K562 (cell line): ENCODE measurements around the gene MMEL1. TPM values are rescaled to one million over a fixed set of nuclear protein-coding genes. Genes with fewer than 3 reads are reported as not detected.

Source experiments
- CXXC5 ChIP-seq: fragments of 250-450 bp; sonication (Bioruptor Pico); IDR thresholded peaks from 2 replicates; pipeline ENCODE4 v1.8.0; 2022; ENCODE audit warnings: inconsistent platforms, mild to moderate bottlenecking, moderate library complexity
- ETV1 ChIP-seq: fragments of 450-650 bp; conservative IDR thresholded peaks from 2 replicates; pipeline ENCODE4 v1.6.1; 2016; ENCODE audit warnings: missing genetic modification characterization, control low read depth, low read depth, missing compliant biosample characterization
- JUND ChIP-seq, 2 experiments: IDR thresholded peaks; 2 replicates in 1 of 2; 3 replicates in 1 of 2; pipeline ENCODE4 v1.6.1; 2011; ENCODE audit warnings: borderline replicate concordance in 2 of 2, low read depth in 2 of 2, low read length in 2 of 2, improper control_type of control experiment in 1 of 2, missing biosample characterization in 1 of 2, missing genetic modification characterization in 1 of 2, missing genetic modification reagents in 1 of 2
- KDM1A ChIP-seq, 2 experiments: fragments of 450-650 bp; IDR thresholded peaks; 2 replicates each; pipeline ENCODE4 v1.6.1; 2016; ENCODE audit warnings: mild to moderate bottlenecking in 2 of 2
- L3MBTL2 ChIP-seq: fragments of 450-650 bp; IDR thresholded peaks from 2 replicates; pipeline ENCODE4 v1.6.1; 2016; ENCODE audit warnings: mild to moderate bottlenecking, moderate library complexity
- NR4A1 ChIP-seq, 2 experiments: fragments of 250-450 bp in 1 of 2; fragments of 450-650 bp in 1 of 2; sonication (Bioruptor Pico) in 1 of 2; IDR thresholded peaks; 2 replicates each; pipeline versions ENCODE4 v1.4.0 to v1.6.1; 2016 to 2020; ENCODE audit warnings: mild to moderate bottlenecking in 2 of 2, missing compliant biosample characterization in 1 of 2, missing genetic modification characterization in 1 of 2, moderate library complexity in 1 of 2
- RAD51 ChIP-seq: fragments of 450-650 bp; IDR thresholded peaks from 2 replicates; pipeline ENCODE4 v1.7.1; 2016; ENCODE audit warnings: low read depth, mild to moderate bottlenecking, borderline replicate concordance
- SMAD4 ChIP-seq: fragments of 250-450 bp; sonication (Bioruptor Pico); conservative IDR thresholded peaks from 2 replicates; pipeline ENCODE4 v1.8.0; 2021; ENCODE audit warnings: inconsistent platforms, mild to moderate bottlenecking, moderate library complexity
- TAL1 ChIP-seq: fragments of 450-650 bp; IDR thresholded peaks from 2 replicates; pipeline ENCODE4 v1.6.1; 2016; ENCODE audit warnings: mild to moderate bottlenecking
- TARDBP ChIP-seq: fragments of 450-650 bp; IDR thresholded peaks from 2 replicates; pipeline ENCODE4 v1.6.1; 2016
- TOE1 ChIP-seq, 2 experiments: fragments of 450-650 bp in 1 of 2; sonication (generic) in 1 of 2; formaldehyde crosslinking in 1 of 2; IDR thresholded peaks; 2 replicates each; pipeline versions ENCODE4 v1.7.1 to v1.8.0; 2016 to 2022; ENCODE audit warnings: borderline replicate concordance in 2 of 2, mild to moderate bottlenecking in 2 of 2, antibody characterized with exemption in 1 of 2, inconsistent platforms in 1 of 2, low read depth in 1 of 2, missing genetic modification reagents in 1 of 2, moderate library complexity in 1 of 2
- UBTF ChIP-seq, 2 experiments: IDR thresholded peaks; 2 replicates each; pipeline ENCODE4 v1.6.1; 2012; ENCODE audit warnings: improper control_type of control experiment in 2 of 2, low read depth in 2 of 2, low read length in 2 of 2, borderline replicate concordance in 1 of 2
- ZFX ChIP-seq: sonication (generic); formaldehyde crosslinking; IDR thresholded peaks from 2 replicates; pipeline ENCODE4 v1.8.0; 2022; ENCODE audit warnings: mild to moderate bottlenecking, missing genetic modification reagents, moderate library complexity
- ZNF165 ChIP-seq: fragments of 250-450 bp; sonication (Bioruptor Pico); IDR thresholded peaks from 2 replicates; pipeline ENCODE4 v1.4.0; 2020; ENCODE audit warnings: borderline replicate concordance
- ZNF699 ChIP-seq: fragments of 250-450 bp; sonication (Bioruptor Pico); IDR thresholded peaks from 2 replicates; pipeline ENCODE4 v1.8.0; 2021; ENCODE audit warnings: mild to moderate bottlenecking, moderate library complexity; ENCODE audit not compliant: insufficient replicate concordance
- ZNF707 ChIP-seq: fragments of 250-450 bp; sonication (Bioruptor Pico); conservative IDR thresholded peaks from 2 replicates; pipeline ENCODE4 v1.8.0; 2022; ENCODE audit warnings: inconsistent platforms, mild to moderate bottlenecking, moderate library complexity
- polyA plus RNA-seq, 8 experiments: library from polyadenylated mRNA; depleted of rRNA in 4 of 8; stranded (reverse) in 5 of 8; unstranded in 3 of 8; fragments of >200 nt; fragmentation: Nextera tagmentation in 2 of 8; fragmentation: Illumina TruSeq in 1 of 8; extraction: Ambion mirVana in 2 of 8; extraction: Trizol in 1 of 8; gene quantifications; 2 replicates each; pipeline versions ENCODE4 v1.2.1 to v1.2.3, GENCODE V29; 2011 to 2014; ENCODE audit warnings: inconsistent platforms in 1 of 8, missing spikeins in 1 of 8
- total RNA-seq, 7 experiments: library from RNA; depleted of rRNA in 6 of 7; stranded (reverse); fragments of >200 nt in 6 of 7; fragmentation: Illumina TruSeq in 2 of 7; extraction: Trizol in 2 of 7; gene quantifications; 2 replicates each; pipeline versions ENCODE4 v1.2.1 to v1.2.3, GENCODE V29; 2011 to 2021; ENCODE audit warnings: low replicate concordance in 1 of 7
- TF ChIP-seq, protein P1 (sequence below): fragments of 450-650 bp; IDR thresholded peaks from 2 replicates; pipeline ENCODE4 v1.6.1; 2017; ENCODE audit warnings: antibody characterized with exemption, mild to moderate bottlenecking
- TF ChIP-seq, protein P2 (sequence below): IDR thresholded peaks from 2 replicates; pipeline ENCODE4 v1.6.1; 2014; ENCODE audit warnings: antibody characterized with exemption

The MMEL1 gene
- total and polyA plus RNA-seq, 9 of the 15 experiments (the other 6 are each of a cell fraction or from before 2014, with no cell fraction given): not detected

DNA sequence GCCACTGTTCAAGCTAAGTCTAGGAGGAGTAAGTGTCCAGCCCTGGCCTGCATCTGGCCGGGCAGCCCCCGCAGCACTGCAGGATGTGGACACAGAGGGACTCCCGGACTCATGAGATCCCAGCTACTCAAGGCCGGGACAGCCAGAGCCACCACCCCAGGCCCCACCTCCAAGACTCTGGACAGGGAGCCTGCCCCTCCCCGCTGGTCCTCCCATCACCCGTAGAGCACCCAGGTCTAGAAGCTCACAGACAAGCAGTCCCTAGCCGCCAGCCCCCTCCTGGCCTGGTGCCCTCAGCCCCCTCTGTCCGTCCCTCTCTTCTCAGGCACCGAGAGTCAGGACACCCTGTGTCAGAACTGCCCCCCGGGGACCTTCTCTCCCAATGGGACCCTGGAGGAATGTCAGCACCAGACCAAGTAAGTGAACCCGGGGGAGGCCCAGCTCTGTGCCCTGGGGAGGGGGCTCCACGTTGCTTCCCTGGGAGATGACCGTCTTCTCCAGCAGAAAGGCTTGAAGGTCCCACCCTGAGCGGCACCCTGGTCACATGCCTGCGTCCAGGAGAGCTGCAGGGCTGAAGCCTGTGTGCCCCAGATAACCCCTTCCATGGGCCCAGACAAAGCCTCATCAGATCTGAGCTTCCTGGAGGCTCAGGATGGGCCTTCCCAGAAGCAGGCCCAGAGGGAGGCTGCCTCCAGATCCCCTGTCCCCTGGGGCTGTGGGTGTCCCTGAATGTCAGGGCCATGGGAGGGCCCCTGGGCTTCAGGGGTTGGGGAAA, 72.3 kb downstream of the MMEL1 start (continued):
- no peak for TF ChIP-seq KDM1A (IDR thresholded peaks at IDR 0.05)
- no peak for TF ChIP-seq ZNF699 (CRISPR knock-in tag)
- TF ChIP-seq NR4A1 (CRISPR knock-in tag; IDR thresholded peaks at IDR 0.05): no peak
- TF ChIP-seq NR4A1 (tag; IDR thresholded peaks at IDR 0.05): peak; percentile 59; the same call in 1 of the 2 replicates
- no peak for TF ChIP-seq JUND (IDR thresholded peaks at IDR 0.05; ENCODE audit: borderline replicate concordance, low read depth, low read length)
- no peak for TF ChIP-seq JUND (tag; IDR thresholded peaks at IDR 0.05; ENCODE audit: borderline replicate concordance, low read depth, low read length)
- peak; percentile 58; the same call in 1 of the 2 replicates for TF ChIP-seq SMAD4 (CRISPR knock-in tag)
- TF ChIP-seq UBTF (IDR thresholded peaks at IDR 0.05; ENCODE audit: borderline replicate concordance in 1 of 2, low read depth in 2 of 2, low read length in 2 of 2): peak; percentile 36 to 46; a peak in 1 of 4 replicates
- TF ChIP-seq ZNF165 (CRISPR knock-in tag): no peak
- TF ChIP-seq TOE1 (IDR thresholded peaks at IDR 0.05; ENCODE audit: borderline replicate concordance): no peak
- no peak for TF ChIP-seq TOE1 (CRISPR knock-in tag; IDR thresholded peaks at IDR 0.05; ENCODE audit: borderline replicate concordance, low read depth)
- TF ChIP-seq, protein P1, sequence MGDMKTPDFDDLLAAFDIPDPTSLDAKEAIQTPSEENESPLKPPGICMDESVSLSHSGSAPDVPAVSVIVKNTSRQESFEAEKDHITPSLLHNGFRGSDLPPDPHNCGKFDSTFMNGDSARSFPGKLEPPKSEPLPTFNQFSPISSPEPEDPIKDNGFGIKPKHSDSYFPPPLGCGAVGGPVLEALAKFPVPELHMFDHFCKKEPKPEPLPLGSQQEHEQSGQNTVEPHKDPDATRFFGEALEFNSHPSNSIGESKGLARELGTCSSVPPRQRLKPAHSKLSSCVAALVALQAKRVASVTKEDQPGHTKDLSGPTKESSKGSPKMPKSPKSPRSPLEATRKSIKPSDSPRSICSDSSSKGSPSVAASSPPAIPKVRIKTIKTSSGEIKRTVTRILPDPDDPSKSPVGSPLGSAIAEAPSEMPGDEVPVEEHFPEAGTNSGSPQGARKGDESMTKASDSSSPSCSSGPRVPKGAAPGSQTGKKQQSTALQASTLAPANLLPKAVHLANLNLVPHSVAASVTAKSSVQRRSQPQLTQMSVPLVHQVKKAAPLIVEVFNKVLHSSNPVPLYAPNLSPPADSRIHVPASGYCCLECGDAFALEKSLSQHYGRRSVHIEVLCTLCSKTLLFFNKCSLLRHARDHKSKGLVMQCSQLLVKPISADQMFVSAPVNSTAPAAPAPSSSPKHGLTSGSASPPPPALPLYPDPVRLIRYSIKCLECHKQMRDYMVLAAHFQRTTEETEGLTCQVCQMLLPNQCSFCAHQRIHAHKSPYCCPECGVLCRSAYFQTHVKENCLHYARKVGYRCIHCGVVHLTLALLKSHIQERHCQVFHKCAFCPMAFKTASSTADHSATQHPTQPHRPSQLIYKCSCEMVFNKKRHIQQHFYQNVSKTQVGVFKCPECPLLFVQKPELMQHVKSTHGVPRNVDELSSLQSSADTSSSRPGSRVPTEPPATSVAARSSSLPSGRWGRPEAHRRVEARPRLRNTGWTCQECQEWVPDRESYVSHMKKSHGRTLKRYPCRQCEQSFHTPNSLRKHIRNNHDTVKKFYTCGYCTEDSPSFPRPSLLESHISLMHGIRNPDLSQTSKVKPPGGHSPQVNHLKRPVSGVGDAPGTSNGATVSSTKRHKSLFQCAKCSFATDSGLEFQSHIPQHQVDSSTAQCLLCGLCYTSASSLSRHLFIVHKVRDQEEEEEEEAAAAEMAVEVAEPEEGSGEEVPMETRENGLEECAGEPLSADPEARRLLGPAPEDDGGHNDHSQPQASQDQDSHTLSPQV: peak; percentile 70
- no peak for TF ChIP-seq ZNF707 (CRISPR knock-in tag)
- 0 out of 2 replicates have a peak, but pooled peaks have one; percentile 13 for TF ChIP-seq ETV1 (tag)
- peak; percentile 47; the same call in 1 of the 2 replicates for TF ChIP-seq ZFX (CRISPR knock-in tag)
- peak; percentile 29; the same call in 1 of the 2 replicates for TF ChIP-seq RAD51
- no peak for TF ChIP-seq TARDBP
- TF ChIP-seq L3MBTL2: peak; percentile 42; the same call in 1 of the 2 replicates
- TF ChIP-seq, protein P2, sequence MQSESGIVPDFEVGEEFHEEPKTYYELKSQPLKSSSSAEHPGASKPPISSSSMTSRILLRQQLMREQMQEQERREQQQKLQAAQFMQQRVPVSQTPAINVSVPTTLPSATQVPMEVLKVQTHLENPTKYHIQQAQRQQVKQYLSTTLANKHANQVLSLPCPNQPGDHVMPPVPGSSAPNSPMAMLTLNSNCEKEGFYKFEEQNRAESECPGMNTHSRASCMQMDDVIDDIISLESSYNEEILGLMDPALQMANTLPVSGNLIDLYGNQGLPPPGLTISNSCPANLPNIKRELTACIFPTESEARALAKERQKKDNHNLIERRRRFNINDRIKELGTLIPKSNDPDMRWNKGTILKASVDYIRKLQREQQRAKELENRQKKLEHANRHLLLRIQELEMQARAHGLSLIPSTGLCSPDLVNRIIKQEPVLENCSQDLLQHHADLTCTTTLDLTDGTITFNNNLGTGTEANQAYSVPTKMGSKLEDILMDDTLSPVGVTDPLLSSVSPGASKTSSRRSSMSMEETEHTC: 0 out of 2 replicates have a peak, but pooled peaks have one; percentile 25
- no peak; the same call in 1 of the 2 replicates for TF ChIP-seq TAL1
- TF ChIP-seq CXXC5: peak; percentile 31; the same call in 1 of the 2 replicates
